GM19328 (cell line): ENCODE results near the gene BCAP31.
"Not testable (repeated sequence)": the region's sequence is repeated elsewhere in the genome, so short reads cannot be mapped to it uniquely, and the experiment has no call there.

Experiments
- ATAC-seq: cut with Tn5 transposase; IDR thresholded peaks from one replicate; pipeline ENCODE4 v1.9.1; 2021; ENCODE audit warnings: mild to moderate bottlenecking, moderate library complexity; ENCODE audit not compliant: unreplicated experiment

The BCAP31 gene

DNA sequence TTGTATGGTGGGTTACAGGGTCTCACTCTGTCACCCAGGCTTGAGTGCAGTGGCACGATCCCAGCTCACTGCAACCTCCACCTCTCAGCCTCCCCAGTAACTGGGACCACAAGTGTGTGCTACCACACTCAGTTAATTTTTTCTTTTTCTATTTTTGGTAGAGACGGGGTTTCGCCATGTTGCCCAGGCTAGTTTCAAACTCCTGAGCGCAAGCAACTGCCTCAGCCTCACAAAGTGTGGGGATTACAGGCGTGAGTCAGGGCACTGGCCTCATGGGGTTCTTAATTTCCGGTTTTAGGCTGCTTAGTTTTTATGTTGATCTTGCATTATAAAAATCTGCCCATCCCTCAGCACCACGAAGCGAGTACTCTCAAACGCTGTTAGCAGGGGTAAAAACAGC is 6.7 kb downstream of the BCAP31 start:
- no peak for ATAC-seq

GRCh38 chrX:153714256-153714655 is 9.9 kb downstream of the BCAP31 start:
- no peak for ATAC-seq

- ATAC-seq, result no peak
These were observed 14.2 kb downstream of the BCAP31 start for GRCh38 chrX:153709726-153710674.

DNA sequence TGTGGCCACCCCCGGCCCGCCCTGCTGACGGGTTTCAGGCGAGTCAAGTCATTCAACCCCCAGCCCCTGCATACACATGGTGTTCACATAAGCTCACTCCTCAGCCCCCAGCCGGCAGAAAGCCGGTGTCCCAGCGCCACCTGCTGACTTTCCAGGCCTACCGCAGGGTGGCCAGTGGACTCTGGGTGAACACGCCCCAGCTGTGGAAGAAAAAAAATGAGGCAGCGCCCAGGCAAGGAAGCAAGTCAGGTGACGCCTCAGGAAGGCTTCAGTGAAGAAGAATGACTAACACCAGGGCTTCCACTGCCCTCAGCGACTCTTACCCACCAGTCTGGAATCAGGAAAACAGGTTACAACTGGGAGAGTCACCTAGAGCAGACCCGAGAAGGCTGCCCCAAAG is 15.8 kb downstream of the BCAP31 start:
- no peak for ATAC-seq

DNA sequence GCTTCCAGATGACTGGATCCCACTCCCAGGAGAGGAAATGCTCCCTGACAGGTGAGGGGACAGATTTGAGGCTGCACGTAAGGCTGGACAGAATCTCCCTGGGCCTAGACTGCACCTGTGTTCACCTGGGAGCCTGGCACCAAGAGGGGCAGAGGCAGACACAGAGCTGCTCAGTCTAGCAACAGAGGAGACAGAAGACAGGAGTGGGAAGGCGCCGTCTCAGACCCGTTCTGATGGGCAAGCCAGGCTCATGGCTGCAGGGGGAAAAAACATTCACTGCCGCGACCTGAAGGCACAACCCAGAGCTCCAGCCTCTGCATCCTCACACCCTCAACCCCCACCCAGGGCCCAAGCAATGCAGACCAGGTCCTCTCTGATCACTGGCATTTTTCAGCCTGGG is 16.8 kb downstream of the BCAP31 start:
- no peak for ATAC-seq

DNA sequence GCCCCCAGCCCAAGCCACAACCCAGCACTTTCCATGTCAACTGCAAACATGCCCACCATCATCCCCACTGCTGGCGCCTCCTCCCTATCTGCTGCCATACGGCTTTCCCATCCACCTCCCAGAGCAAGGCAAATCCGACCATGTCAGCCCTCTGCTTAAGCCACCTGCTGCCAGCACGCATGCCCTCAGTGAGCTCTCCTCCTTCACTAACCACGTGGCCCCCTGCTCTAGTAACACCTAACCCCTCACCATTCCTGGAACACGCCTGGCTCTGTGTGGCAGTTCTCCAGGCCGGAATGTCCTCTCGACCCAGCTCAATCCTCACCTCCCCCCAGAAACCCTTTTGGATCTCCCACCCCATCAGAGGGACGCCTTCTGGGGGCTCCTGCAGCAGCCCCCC is 17.4 kb downstream of the BCAP31 start:
- no peak for ATAC-seq

DNA sequence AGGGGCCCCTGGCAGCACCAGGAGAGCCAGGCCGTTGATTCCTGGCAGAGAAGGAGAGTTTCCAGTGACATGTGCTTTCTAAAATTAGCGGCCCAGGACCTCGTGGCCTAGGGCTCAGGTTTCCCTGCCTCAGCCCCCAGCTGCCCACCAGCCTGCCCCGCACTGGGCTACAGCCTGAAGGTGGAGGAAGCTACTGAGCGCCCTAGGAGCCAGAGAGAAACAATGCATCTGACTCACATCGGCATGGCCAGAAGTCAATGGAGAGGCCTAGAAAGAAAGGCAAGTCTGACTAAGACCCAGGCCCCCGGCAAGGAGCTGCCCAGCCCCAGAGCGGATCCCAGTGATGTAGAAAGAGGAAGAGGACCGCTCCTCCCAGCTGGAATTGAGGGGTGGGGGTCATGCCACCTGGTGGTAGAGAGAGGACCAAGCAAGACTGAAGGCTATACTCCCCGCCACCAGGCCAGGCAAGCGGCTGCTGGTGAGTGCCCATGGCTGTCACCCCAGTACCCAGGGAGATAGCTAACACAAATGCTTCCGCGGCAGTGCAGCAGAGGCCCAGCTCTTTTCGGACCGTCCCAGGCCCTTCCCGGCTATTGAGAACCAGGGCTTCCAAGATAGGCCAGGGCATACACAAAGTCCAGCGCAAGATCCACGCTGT is 18.7 kb downstream of the BCAP31 start:
- ATAC-seq, result not testable (repeated sequence)

GRCh38 chrX:153704631-153705402 is 19.4 kb downstream of the BCAP31 start:
- not testable (repeated sequence) for ATAC-seq

DNA sequence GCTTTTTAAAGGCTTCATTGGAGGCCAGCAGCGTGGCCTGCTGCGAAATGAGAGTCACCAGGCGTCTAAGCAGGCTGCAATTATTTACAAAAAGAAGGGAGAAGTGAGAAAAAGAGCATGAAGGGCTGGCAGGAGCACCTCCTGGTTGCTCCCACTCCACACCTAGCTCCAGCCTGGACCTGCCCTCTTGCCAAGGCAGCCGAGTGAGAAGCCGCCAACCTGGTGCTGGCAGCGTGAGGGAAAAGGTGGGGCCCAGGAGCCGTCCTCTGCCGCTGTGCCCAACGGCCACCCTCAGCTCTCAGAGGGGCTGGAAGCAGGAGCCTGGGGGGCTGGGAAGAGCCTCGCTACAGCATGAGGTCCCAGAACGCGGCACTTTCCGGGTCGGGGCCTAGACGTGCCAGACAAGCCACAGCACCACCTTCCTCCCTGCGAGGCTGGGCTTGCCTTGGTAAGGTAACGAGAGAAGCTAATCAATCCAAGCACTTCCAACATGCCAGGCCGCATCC is 20.1 kb downstream of the BCAP31 start:
- ATAC-seq, result no peak

- no peak for ATAC-seq
These were observed 21.2 kb downstream of the BCAP31 start for GRCh38 chrX:153703036-153703370.

- ATAC-seq, result no peak
These were observed 21.7 kb downstream of the BCAP31 start for GRCh38 chrX:153702336-153703035.

- no peak for ATAC-seq
These were observed 22.5 kb downstream of the BCAP31 start for GRCh38 chrX:153701706-153702105.

GRCh38 chrX:153700967-153701366 is 23.2 kb downstream of the BCAP31 start:
- ATAC-seq, result no peak

DNA sequence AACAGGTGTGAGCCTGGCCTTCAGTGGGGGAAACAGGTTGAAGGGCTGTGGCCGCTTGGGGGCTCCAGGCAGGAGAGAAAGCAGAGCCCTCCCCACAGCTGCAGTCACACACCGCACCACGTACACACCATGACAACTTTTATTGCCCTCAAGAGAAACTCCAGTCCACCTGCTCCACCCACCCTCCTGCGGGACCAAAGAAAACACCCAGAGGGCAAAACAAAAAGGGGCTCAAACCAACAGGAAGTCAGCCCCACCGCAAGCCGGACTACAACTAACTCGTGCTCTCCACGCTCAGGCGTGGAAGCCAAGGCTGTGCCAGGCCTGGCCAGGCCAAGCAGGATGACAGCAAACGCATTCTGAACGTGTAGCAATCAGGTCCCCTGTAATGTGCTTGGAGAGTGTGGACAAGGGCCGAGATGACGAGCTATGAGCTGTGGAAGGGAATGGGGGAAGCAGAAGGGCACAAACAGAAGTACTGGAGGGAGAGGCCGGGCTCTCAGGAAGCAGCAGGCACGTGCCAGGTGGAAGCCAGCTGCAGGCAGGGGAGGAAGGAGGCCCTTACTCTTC is 23.7 kb downstream of the BCAP31 start:
- no peak for ATAC-seq

DNA sequence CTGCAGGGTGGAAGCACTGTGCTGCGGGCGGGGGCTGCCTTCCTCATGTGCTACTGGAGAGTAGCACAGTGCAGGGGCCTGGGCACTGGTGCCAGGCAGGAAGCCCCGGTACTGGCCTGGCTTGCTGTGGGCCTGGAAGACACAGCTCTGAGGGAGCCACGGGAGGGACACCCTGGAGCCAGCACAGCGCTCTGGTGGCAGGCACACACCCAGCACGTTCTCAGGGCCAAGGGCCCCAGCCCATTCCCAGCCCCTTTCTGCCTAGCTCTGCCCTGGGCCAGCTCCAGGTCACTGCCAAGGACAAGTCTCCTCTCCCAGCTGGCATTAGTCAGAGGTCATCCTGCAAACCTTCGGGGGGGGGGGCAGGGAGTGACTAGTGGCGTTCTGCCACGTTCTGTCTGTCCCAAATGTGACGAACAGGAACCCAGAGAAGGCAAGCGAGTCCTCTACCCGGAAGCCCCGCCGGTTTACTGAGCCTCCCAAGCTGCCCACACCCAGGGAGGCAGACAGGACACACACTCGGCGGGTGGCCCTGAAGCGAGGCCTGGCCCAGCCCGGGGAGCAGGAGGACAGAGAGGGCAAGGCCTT is 24.3 kb downstream of the BCAP31 start:
- not testable (repeated sequence) for ATAC-seq

- ATAC-seq, result not testable (repeated sequence)
These were observed 24.9 kb downstream of the BCAP31 start for GRCh38 chrX:153699210-153699783.

GRCh38 chrX:153697924-153698865 is 26.0 kb downstream of the BCAP31 start:
- ATAC-seq, result no peak

GRCh38 chrX:153696986-153697722 is 27.0 kb downstream of the BCAP31 start:
- ATAC-seq, result not testable (repeated sequence)
